Urinary bladder (tissue), 4 donors: ENCODE results near the gene CTNNBIP1. TPM values are rescaled to one million over a fixed set of nuclear protein-coding genes. Genes with fewer than 3 reads are reported as not detected.
"Not testable (repeated sequence)": the region's sequence is repeated elsewhere in the genome, so short reads cannot be mapped to it uniquely, and the experiment has no call there.

Experiments
- DNase-seq: peaks from one replicate; pipeline ENCODE4 v3.0.0-alpha.2; 2015; ENCODE audit errors: extremely low spot score
- H3K27ac ChIP-seq: one replicate; pipeline ENCODE4 v1.5.1; 2013; ENCODE audit warnings: low read depth, mild to moderate bottlenecking, moderate library complexity
- H3K36me3 ChIP-seq: one replicate; pipeline ENCODE4 v1.6.1; 2013; ENCODE audit warnings: mild to moderate bottlenecking, moderate library complexity; ENCODE audit not compliant: insufficient read depth
- H3K4me1 ChIP-seq: one replicate; pipeline ENCODE4 v1.6.1; 2013; ENCODE audit warnings: mild to moderate bottlenecking, moderate library complexity; ENCODE audit not compliant: insufficient read depth
- H3K4me3 ChIP-seq: one replicate; pipeline ENCODE4 v1.5.1; 2013; ENCODE audit warnings: low read depth, low read length
- WGBS: extraction: QIAGEN DNeasy Blood & Tissue Kit; methylation state at CpG from one replicate; pipeline ENCODE4 v1.1.7; 2013; 5-methylcytosine and 5-hydroxymethylcytosine counted together
- polyA plus RNA-seq: library from polyadenylated mRNA; stranded (reverse); fragments of 200-250 nt; gene quantifications from one replicate; pipeline ENCODE4 v1.2.3, GENCODE V29; 2013
- total RNA-seq: library from RNA; depleted of rRNA; stranded (reverse); fragments of >200 nt; gene quantifications from one replicate; pipeline ENCODE4 v1.2.3, GENCODE V29; 2014
- donor health status: healthy with polysubstance abuse.
- donor health status: healthy.

Gene CTNNBIP1, protein sequence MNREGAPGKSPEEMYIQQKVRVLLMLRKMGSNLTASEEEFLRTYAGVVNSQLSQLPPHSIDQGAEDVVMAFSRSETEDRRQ
- 18.2 TPM for total RNA-seq
- polyA plus RNA-seq = 18.5 TPM

DNA sequence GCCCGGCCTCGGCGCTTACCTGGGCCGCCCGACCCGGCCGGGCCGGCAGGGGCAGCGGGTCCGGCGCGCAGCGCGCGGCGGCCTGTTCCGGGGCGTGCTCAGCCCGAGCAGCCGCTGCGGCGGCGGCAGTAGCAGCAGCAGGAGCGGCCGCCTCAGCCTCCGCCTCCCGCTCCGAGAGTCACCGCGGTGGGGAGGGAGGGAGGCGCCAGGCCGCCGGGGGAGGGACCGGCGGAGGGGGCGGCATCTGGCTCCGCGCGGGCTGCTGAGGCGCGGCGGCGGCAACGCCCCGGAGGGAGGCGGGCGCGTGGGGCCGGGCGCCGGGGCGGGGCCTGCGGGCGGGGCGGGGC is at the start of gene CTNNBIP1:
Gene CTNNBIP1 (minus strand): TSS at position 194 of the 347 bp plus-strand sequence. CDS start 38,205 bp downstream, outside the sequence.
- Histone ChIP-seq H3K27ac (peak within 1 kb of the TSS; percentile 90), H3K4me3 (peak within 1 kb of the TSS; percentile 96), H3K4me1 (no peaks in the 10 kb centered on the region), H3K36me3 (no peaks in the 10 kb centered on the region)
- no peak for DNase-seq
- under 1% methylated on average over 54 of the region's 55 CpGs for WGBS

DNA sequence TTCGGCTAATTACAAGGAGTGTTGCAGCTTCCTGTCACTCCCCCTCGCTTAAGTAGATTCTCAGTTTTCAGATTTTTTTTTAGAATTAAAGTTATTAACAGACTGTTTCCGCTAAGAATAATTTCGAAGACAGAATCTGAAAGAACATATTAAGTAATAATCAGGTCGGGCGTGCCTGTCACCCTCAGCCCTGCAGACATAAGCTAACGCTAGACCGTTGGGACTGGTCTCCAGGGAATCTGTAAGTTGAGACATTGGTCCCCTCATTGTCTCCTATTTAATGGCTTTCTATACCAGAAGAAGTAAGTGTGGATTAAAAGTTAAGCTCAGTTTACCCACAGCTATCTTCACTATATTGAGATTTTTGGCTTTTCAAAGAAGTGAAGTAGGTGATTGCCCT is 47.7 kb upstream of the CTNNBIP1 start:
- WGBS = 92% methylated on average over 8 of the region's 8 CpGs
- no peaks in the 10 kb centered on the region for H3K4me1 ChIP-seq
- H3K36me3 ChIP-seq = no peaks in the 10 kb centered on the region
- no peak for DNase-seq
- no peak overlapping the region for H3K4me3 ChIP-seq
- no peak overlapping the region for H3K27ac ChIP-seq

DNA sequence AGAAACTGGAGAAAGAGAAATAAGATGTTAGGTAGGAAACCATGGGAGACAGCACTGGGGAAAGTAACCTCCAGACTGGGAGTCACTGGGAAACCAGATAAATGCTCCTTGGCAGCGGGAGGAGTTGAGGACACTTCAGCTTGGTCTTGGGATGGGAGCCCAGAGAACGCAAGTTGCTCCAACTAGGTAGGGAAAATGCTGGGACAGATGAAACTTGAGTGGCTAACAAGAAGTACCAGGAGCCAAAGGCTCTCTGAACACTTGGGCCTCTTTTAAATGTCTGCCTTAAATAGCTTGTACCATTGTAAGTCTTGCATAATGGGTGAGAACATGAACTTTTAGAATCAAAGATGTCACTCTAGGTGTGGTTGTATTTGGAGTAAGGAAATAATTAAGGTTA is 36.2 kb upstream of the CTNNBIP1 start:
- no peak for DNase-seq
- H3K4me3 ChIP-seq = no peak overlapping the region
- H3K36me3 ChIP-seq = peaks cover 2% of the 10 kb centered on the region
- H3K4me1 ChIP-seq = no peaks in the 10 kb centered on the region
- no peak overlapping the region for H3K27ac ChIP-seq
- WGBS = 94% methylated on average over 2 of the region's 2 CpGs

DNA sequence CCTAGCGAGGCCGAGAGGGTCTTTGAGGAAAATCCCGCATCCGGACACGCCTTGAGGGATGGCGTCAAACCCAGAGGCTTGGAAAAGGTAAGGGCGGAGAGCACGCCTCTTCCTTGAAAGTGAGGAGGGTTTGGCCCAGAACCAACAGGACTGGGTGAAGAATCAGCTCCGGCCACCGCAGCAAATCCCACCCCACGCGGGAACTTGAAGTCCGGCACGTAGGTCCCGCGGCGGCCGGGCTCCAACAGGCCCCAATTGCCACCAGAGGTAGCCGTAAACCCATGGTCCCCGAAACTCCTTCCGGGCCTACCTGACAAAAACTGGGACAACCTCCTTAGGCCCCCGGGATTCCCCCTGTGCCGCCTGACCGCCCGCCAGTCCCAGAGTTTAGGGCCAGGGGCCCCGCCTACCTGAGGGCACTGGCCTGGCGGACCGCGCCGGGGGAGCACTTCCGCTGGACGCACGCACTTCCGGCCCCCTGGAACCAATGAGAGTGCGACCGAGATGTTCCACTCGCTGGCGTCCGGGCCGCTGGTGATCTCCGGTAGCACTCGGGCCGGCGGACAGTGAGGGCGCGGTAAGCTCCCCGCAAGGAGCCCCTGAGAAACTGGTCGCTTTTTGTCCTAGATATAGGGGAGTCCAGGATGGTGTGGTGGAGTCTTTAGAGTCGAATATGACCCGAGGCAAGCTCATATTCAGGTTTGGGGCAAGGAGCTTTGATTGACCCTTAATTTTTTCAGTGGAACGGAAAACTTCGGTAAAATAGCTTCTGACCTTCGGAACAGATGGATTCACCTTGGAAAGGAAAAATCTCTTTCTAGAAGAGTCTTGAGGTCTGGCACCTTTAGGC is 33.1 kb upstream of the CTNNBIP1 start, which contains the start of the genes LZIC and NMNAT1:
Gene LZIC (minus strand): TSS at position 453 of the 850 bp plus-strand sequence. CDS start 6,772 bp downstream, outside the sequence.
Gene NMNAT1 (plus strand): TSS at position 537 of the 850 bp plus-strand sequence. CDS start 28,599 bp downstream, outside the sequence.
- Histone ChIP-seq H3K36me3 (peaks cover 3% of the 10 kb centered on the region), H3K4me1 (no peaks in the 10 kb centered on the region), H3K27ac (peak within 1 kb of the TSS; percentile 91), H3K4me3 (peak within 1 kb of the TSS; percentile 81)
- WGBS = under 1% methylated on average over 53 of the region's 53 CpGs
- DNase-seq = peak; percentile 80

DNA sequence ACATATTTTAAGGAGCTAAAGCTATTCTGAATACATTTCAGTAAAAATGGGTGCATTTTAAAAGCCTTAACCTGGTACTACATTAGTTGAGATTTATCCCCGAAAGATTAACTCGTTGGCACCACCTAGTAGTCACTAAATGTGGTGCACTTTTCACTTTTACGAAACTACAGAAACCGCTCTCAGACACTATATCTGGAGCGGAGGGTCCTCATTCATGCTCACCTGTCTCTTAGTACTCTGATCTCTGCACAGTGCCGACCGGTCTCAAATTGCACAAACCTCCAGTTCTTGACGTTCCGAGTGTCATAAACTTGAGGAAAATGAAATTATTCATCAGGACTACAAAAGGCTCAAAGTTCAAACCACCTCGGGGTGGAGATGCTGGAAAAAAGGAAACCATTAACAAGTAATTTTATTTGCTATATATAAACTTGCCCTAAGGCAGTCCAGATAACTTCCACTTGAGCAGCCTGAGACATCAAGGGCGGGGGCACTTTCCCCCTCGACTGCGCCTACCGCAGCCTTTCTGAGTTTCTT is 32.4 kb upstream of the CTNNBIP1 start:
- H3K4me1 ChIP-seq = no peaks in the 10 kb centered on the region
- peaks cover 3% of the 10 kb centered on the region for H3K36me3 ChIP-seq
- peak overlapping the region; percentile 91 for H3K27ac ChIP-seq
- under 1% methylated on average over 14 of the region's 14 CpGs for WGBS
- no peak for DNase-seq
- H3K4me3 ChIP-seq = peak overlapping the region; percentile 81

DNA sequence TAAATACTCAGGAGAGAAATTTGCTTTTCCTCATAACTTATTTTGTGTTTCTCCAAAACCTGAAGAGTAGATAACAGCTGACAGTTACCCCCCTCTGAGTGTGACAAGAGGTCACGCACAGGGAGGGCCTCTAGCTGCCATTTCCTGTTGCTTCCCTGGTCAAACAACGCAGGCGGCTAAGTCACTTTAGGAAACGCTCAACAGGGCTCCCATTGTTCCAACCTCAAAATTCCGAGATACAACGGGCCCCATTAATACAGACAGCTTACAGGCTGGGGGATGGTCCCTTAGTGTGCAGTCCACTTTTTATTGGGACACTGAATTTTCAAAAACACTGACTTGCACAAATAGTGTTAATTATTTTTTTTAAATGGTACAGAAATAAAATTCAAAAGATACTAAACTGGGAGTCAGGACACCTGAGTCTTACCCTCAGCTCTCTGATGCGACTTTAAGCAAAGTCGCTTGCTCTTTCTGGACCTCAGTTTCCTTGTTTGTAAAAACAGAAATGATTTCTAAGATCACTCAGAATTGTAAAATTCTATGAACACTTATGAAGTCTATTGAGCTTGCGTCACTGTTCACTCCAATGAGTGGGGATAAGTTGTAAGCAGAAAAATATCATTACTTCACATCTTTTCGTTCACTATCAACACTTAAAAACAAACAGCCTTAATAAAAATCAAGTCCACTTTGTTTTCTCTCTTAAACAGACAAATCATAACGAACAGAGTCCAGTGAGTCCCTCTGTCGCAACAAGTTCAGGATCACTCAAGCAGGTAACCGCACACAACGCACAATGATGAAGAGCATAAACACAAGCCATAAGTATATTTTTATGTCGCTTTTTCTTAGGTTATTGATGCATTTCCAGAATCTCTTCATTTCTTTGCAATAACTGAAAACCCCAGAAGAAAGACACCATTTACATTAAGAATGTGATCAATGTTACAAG is 19.6 kb upstream of the CTNNBIP1 start:
- no peak for DNase-seq
- WGBS = 70% methylated on average over 15 of the region's 15 CpGs
- Histone ChIP-seq H3K36me3 (no peaks in the 10 kb centered on the region), H3K27ac (no peak overlapping the region), H3K4me3 (no peak overlapping the region), H3K4me1 (no peaks in the 10 kb centered on the region)

DNA sequence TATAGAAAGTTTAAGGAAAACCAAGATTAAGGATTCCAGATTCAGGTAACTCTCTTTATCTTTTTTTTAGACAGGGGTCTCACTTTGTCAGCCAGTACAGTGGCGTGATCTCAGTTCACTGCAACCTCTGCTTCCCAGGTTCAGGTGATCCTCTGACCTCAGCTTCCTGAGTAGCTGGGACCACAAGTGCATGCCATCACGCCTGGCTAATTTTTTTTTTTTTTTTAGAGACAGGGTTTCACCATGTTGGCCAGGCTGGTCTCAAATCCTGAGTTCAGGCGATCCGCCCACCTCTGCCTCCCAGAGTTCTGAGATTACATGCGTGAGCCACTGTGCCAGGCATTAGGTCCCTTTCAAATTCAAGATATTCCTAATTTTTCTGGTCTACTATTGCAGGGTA is 17.2 kb upstream of the CTNNBIP1 start:
- 96% methylated on average over 5 of the region's 5 CpGs for WGBS
- Histone ChIP-seq H3K4me3 (no peak overlapping the region), H3K4me1 (no peaks in the 10 kb centered on the region), H3K27ac (no peak overlapping the region), H3K36me3 (no peaks in the 10 kb centered on the region)
- DNase-seq = no peak

DNA sequence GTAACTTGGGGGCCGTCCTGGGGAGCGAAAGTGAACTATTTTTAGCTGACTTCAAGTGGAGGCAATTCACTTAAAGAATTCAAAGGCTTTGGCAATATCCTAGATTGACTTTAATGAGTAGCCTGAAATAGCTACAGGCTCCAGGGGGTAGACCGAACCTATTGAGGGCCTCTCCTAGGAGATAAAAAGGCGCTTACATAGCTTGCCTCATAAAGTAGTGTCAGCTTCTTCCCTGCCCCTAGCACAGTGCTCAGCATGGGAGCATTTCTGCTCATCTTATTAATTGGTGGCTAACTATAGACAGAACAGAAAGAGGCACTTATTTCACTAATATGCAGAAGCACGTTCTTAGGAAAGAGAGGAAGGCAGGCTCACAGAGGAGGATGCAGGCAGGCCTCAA is 12.3 kb upstream of the CTNNBIP1 start:
- H3K27ac ChIP-seq = no peak overlapping the region
- H3K4me3 ChIP-seq = no peak overlapping the region
- H3K4me1 ChIP-seq = no peaks in the 10 kb centered on the region
- H3K36me3 ChIP-seq = no peaks in the 10 kb centered on the region
- DNase-seq = no peak
- WGBS = 45% methylated on average over 5 of the region's 5 CpGs

DNA sequence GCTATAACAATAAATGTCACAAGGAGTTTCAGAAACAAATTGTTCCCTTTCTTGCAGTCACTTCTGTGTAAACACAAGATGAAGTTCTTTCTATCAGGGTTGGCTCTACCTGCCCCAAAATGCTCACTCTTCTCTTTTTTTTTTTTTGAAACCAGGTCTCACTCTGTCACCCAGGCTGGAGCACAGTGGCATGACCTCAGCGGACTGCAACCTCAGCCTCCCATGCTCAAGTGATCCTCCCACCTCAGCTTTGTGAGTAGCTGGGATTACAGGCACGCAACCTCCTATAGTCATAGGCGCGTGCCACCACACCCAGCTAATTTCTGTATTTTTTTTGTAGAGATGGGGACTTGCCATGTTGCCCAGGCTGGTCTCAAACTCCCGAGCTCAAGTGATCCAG is 10.5 kb upstream of the CTNNBIP1 start:
- no peak overlapping the region for H3K4me3 ChIP-seq
- 93% methylated on average over 5 of the region's 5 CpGs for WGBS
- H3K27ac ChIP-seq = no peak overlapping the region
- no peak for DNase-seq
- no peaks in the 10 kb centered on the region for H3K36me3 ChIP-seq
- no peaks in the 10 kb centered on the region for H3K4me1 ChIP-seq

DNA sequence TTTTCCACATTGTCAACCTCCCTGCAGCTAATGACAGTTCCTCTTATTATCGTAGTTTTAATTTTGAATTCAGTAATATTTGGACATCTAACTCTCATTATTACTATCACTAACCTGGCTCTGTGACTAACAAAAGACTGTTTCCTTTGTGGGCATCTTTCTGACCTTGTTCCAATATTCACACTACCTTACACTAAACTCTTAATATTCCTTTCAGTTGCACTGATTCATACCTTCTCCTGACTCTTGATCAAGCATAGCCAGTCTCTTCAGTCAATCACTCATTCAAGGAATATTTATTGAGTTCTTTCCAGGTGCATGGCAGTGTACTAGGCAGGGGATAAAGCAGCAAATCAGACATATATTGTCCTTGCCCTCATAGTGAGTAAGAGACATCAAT is 7.8 kb upstream of the CTNNBIP1 start:
- Histone ChIP-seq H3K36me3 (no peaks in the 10 kb centered on the region), H3K4me3 (no peak overlapping the region), H3K4me1 (no peaks in the 10 kb centered on the region), H3K27ac (no peak overlapping the region)
- DNase-seq = no peak
- 92% methylated on average over 1 of the region's 1 CpG for WGBS

DNA sequence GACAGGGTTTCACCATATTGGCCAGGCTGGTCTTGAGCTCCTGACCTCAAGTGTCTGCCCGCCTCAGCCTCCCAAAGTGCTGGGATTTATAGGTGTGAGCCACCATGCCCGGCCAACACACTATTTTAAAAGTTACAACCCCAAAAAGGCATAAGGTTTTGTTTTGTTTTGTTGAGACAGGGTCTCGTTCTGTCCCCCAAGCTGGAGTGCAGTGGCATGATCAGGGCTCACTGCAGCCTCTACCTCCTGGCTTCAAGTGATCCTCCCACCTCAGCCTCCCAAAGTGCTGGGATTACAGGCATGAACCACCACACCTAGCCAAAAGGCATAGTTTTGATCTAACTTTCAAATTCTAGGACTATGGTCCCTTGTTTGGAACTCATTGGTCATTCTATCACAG is 7.4 kb upstream of the CTNNBIP1 start:
- not testable (repeated sequence) for H3K36me3 ChIP-seq, H3K4me3 ChIP-seq, H3K27ac ChIP-seq, DNase-seq, H3K4me1 ChIP-seq
- WGBS = 86% methylated on average over 3 of the region's 3 CpGs

DNA sequence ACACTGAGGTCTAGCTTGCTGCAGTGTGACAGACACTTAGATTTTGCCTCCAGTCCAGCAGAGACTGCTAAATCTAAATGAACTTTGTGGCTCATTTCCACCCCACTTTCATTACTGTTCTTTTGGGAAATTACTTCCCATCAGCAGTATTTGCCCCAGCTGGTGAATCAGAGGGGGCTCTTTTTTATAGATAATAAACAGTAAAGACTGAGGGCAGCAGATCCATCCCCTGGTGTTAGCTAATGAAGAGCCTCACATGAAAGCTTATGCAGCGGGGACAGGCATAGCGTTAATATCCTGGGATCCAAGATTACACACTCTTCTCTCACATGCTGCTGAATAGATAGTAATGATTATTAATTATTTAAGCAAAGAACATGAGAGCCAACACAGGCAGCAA is 6.4 kb upstream of the CTNNBIP1 start:
- no peak for DNase-seq
- no peaks in the 10 kb centered on the region for H3K36me3 ChIP-seq
- H3K4me3 ChIP-seq = no peak overlapping the region
- H3K4me1 ChIP-seq = no peaks in the 10 kb centered on the region
- 90% methylated on average over 2 of the region's 2 CpGs for WGBS
- H3K27ac ChIP-seq = no peak overlapping the region

DNA sequence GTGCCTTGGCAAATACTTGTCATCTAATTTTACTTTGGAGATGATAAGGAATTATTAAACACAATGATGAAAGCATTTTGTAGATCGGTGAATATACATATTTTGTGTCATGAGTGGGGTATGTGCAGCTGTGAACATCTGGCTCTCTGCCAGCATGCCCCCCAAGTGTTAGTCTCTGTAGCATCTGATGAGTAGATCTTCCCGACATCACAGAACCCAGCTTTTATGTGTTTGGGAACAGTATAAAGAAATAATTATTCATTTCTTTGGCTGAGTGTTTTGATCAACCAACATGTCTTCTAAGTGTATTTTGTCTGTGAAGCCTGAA is 4.5 kb upstream of the CTNNBIP1 start:
- no peaks in the 10 kb centered on the region for H3K36me3 ChIP-seq
- WGBS = 51% methylated on average over 2 of the region's 2 CpGs
- no peak overlapping the region for H3K4me3 ChIP-seq
- DNase-seq = no peak
- no peaks in the 10 kb centered on the region for H3K4me1 ChIP-seq
- H3K27ac ChIP-seq = no peak overlapping the region
